IMR-90 (cell line): Measurements from ENCODE around the gene CD44.

Experiments used
- BHLHE40 ChIP-seq: fragments of 150-350 bp; IDR thresholded peaks from 2 replicates; pipeline ENCODE4 v1.6.1; 2016; ENCODE audit warnings: mild to moderate bottlenecking, low read depth, low read length
- NFE2L2 ChIP-seq: fragments of 150-350 bp; IDR thresholded peaks from 2 replicates; pipeline ENCODE4 v1.6.1; 2016; ENCODE audit warnings: low read depth, mild to moderate bottlenecking, low read length
- POLR2A ChIP-seq: IDR thresholded peaks from 2 replicates; pipeline ENCODE4 v1.6.1; 2012; ENCODE audit warnings: mild to moderate bottlenecking, low read depth, low read length
- RAD21 ChIP-seq: IDR thresholded peaks from 2 replicates; pipeline ENCODE4 v1.6.1; 2012; ENCODE audit warnings: low read length, improper control_type of control experiment
- SMC3 ChIP-seq: fragments of 150-350 bp; IDR thresholded peaks from 2 replicates; pipeline ENCODE4 v1.6.1; 2016; ENCODE audit warnings: low read depth, mild to moderate bottlenecking, antibody characterized with exemption, low read length, moderate library complexity
- TF ChIP-seq, protein P1 (sequence below): conservative IDR thresholded peaks from 2 replicates; pipeline ENCODE4 v1.5.1; 2012; ENCODE audit warnings: mild to moderate bottlenecking, low read depth, low read length, improper control_type of control experiment

DNA sequence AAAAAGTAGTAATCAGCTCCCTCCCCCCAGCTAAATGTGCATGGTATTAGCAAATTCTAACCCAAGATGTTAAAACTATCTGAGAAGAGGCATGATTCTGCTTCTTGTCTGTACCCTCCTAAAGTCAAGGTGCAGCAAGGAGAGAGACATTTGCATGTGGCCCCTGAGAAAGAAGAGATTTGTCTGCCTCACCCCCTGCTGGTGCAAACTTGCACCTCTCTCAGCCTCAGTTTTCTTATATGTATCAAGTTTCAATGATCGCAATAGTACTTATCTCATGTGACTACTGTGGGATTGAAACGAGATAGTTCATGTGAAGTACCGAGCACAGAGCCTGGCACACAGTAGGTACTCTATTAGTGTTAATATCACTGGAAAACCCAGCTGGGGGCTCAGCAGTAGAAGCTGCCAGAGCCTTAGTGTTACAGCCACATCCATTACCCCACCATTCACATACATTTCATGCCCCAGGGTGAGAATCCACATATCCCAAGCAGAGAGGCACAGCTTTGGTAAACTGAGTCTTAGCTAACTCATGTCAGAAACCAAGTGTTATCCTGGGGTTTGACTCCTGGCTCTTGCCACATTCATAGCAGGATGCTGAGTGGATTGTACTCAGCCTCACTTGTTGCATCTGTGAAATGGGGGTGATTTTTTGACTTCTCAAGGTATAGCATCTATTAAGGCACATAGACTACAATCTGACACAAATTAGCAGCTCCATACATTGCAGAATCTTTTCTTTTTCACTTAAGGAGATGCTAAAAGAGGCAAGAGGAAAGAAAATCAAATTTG lies 24.9 kb downstream of the CD44 start:
- no peak for TF ChIP-seq BHLHE40
- TF ChIP-seq, protein P1, sequence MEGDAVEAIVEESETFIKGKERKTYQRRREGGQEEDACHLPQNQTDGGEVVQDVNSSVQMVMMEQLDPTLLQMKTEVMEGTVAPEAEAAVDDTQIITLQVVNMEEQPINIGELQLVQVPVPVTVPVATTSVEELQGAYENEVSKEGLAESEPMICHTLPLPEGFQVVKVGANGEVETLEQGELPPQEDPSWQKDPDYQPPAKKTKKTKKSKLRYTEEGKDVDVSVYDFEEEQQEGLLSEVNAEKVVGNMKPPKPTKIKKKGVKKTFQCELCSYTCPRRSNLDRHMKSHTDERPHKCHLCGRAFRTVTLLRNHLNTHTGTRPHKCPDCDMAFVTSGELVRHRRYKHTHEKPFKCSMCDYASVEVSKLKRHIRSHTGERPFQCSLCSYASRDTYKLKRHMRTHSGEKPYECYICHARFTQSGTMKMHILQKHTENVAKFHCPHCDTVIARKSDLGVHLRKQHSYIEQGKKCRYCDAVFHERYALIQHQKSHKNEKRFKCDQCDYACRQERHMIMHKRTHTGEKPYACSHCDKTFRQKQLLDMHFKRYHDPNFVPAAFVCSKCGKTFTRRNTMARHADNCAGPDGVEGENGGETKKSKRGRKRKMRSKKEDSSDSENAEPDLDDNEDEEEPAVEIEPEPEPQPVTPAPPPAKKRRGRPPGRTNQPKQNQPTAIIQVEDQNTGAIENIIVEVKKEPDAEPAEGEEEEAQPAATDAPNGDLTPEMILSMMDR = peak; percentile 23; the same call in 1 of the 2 replicates
- TF ChIP-seq NFE2L2 = no peak
- no peak for TF ChIP-seq POLR2A
- no peak for TF ChIP-seq RAD21
- no peak for TF ChIP-seq SMC3
